Choroid plexus epithelial cell (primary cell): Measurements from ENCODE around the gene DNMT3A.

Experiments used
- DNase-seq: peaks from one replicate; pipeline ENCODE4 v3.0.0-alpha.2; 2010; ENCODE audit warnings: low read depth
- H3K4me3 ChIP-seq: 2 replicates; pipeline ENCODE4 v1.5.1; 2011; ENCODE audit warnings: low read depth, mild to moderate bottlenecking, control low read depth, low read length, moderate library complexity
- CTCF ChIP-seq: conservative IDR thresholded peaks from 2 replicates; pipeline ENCODE4 v1.5.1; 2011; ENCODE audit warnings: low read depth, mild to moderate bottlenecking, control low read depth, inconsistent platforms, low read length, moderate library complexity

Gene DNMT3A

GRCh38 chr2:25373269-25373981 is 31.7 kb upstream of the DNMT3A start:
- no peak for TF ChIP-seq CTCF
- H3K4me3 ChIP-seq, result no peak overlapping the region
- DNase-seq, result no peak

- H3K4me3 ChIP-seq, result no peak overlapping the region
- no peak for DNase-seq
- no peak for TF ChIP-seq CTCF
Measured at GRCh38 chr2:25372405-25373268, 30.9 kb upstream of the DNMT3A start.

- no peak for DNase-seq
- no peak overlapping the region for H3K4me3 ChIP-seq
- no peak for TF ChIP-seq CTCF
Measured at GRCh38 chr2:25371253-25372241, 29.8 kb upstream of the DNMT3A start.

GRCh38 chr2:25369876-25370275 is 28.2 kb upstream of the DNMT3A start:
- DNase-seq, result no peak
- no peak overlapping the region for H3K4me3 ChIP-seq
- no peak for TF ChIP-seq CTCF

GRCh38 chr2:25369439-25369838 is 27.7 kb upstream of the DNMT3A start:
- no peak overlapping the region for H3K4me3 ChIP-seq
- no peak for DNase-seq
- no peak for TF ChIP-seq CTCF

GRCh38 chr2:25368660-25369059 is 26.9 kb upstream of the DNMT3A start:
- no peak overlapping the region for H3K4me3 ChIP-seq
- DNase-seq, result no peak
- no peak for TF ChIP-seq CTCF
